HG02884 (cell line): Measurements from ENCODE around the gene C2CD5.
"Not testable (repeated sequence)": the region's sequence is repeated elsewhere in the genome, so short reads cannot be mapped to it uniquely, and the experiment has no call there.

ENCODE experiments used
- ATAC-seq: cut with Tn5 transposase; IDR thresholded peaks from one replicate; pipeline ENCODE4 v1.9.1; 2021; ENCODE audit warnings: mild to moderate bottlenecking, moderate library complexity; ENCODE audit not compliant: unreplicated experiment

C2CD5 gene

DNA sequence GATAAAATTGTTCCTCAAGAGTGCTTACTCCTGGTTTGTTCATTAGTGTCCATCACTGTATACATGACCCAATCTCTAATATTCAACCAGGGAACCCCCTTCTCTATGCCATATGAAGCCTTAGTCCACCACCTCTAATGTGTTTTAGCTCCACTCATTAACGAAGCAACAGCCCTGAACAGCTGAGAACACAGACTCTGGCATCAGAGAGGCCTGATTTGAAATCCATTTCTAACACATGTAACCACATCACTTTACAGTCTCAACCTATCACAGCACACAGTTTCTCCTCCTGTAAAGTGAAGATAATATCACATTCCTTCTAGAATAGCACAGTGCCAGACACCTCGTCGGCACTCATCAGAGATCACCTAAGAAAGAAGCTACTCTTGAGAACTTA lies 64.3 kb downstream of the C2CD5 start:
- ATAC-seq, result no peak

DNA sequence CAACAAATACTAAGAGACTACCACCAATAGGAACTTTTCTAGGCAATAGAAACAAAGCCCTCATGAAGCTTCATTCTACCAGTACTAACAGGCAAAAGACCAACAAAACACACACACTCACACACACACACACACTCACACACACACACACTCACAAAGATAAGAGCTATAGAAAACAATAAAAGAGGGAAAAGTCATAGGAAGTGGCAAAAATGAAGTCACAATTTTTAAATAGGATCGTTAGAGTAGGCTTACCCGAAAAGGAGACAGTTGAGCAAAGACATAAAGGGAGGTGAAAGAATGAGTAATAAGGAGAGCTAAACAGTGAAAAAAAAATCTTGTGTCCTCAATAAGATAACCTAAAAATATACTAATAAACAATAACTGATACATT lies 66.5 kb downstream of the C2CD5 start:
- peak; percentile 49 for ATAC-seq

DNA sequence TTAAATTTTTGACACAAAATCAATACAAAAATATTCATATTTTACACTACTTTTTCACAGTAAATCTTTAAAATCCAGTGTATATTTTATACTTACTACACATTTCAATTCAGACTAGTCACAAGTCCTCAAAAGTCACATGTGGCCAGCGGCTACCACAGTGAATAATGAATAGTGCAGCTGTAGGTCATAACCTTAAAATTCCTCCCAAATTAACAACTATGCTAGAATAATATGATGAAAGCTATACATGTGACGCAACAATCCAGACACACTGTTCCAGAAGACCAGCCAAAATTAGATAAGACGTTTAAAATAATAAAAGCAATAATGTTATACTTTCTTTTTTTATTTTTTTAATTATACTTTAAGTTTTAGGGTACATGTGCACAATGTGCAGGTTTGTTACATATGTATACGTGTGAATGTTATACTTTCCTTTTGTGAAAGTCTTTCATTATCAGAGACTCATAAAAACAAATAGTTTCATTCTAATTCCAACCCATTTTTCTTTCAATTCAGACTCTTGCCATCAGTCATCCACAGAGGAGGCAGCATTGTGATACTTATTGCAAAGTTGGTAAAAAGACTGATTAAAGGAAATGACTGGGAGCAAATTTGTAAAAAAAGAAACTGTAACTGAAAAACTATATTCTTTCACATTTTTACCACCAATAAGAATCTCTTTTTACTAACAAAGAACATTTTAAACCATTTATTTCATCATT lies 67.0 kb downstream of the C2CD5 start:
- no peak for ATAC-seq

DNA sequence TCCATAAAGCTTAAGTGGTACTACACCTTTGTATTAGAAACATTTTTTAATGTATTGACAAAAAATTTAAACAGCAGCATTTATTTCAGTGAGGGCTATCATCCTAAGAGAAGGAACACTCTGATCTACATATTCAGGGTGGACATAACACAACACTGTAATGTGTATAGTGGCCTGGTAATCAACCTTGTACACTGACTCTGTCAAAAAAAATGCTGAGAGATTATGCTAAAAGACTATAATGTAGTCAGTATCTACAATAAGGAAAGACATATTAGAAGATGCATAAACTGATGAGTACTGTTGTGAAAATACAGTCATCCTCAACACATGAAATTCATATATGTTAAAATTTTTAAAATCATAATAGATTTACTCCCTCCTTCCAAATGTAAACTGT lies 68.2 kb downstream of the C2CD5 start:
- ATAC-seq, result no peak

DNA sequence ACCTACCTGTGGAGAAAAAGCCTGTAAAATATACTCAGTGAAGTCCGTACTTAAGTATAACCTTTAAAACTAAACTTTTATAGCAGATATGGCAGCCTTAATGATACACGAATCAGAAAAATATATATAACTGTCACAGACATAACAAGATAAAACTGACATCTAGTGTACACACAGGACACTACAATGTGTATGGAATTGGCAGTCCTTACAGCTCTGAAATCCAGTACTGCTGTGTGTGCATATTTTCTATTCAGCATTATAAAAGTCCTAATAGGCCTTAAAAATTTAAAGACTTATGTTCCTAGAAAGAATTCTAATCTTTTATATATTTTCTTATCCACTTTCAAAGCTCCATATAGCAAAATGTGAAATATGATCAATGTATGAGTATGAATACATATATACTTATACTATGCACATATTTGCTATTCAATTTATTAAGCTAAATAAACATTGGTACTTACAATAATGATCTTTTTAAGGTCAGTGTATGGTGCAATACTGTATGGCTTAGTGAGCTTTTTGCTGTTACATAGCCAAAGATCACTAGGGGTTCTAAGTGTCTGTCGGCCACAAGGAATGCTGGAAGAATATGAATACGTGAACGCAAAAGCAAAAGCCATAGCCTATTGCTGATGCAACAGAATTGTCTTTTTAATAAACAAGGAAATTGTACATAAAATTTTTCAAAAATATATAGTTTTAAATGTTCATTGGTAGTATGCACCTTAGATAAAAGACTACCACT lies 69.2 kb downstream of the C2CD5 start:
- ATAC-seq, result no peak

DNA sequence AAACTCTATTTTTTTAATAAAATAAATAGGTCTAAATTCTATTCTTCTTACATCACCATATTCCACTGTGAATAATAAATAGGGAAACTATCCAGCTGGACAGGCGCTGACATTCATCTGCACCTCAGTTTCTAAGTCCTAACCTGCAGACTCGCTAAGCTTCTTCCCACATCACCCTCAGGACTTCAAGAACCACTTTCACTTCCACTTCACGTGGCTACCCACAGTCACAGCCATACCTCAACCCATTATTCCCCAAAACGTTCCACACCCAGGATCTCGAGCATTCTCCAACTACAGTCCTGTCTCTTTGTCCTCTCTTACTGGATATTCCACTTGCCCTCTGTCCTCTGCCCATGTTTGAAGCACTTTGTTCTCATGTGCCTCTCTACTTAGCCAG lies 71.1 kb downstream of the C2CD5 start:
- ATAC-seq, result peak; percentile 58

DNA sequence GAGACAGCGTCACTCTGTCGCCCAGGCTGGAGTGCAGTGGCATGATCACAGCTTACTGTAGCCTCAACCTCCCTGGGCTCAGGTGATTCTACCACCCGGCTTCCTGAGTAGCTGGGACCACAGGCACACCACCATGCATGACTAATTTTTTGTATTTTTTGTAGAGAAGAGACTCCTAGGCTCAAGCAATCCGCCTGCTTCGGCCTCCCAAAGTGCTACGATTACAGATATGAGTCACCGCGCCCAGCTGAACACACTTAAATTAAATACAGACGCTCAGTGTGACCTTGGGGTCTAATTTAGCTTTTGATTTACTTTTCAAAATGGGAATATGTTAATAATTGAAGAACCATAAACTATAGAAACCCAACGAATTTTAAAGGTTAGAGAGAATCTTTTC lies 77.2 kb downstream of the C2CD5 start:
- ATAC-seq, result no peak

DNA sequence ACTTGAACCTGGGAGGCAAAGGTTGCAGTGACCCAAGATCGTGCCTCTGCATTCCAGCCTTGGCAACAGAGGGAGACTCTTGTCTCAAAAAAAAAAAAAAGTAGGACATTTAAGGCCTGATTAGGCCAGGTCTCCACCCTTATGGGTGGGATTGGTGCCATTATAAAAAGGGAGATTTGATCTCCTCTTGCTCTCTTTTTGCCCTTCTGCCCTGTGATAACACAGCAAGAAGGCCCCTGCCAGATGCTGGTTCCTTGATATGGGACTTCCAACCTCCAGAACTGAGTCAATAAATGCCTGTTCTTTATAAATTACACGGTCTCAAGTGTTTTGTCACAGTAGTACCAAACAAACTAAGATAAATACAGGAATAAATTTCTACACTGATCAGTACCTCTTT lies 81.0 kb downstream of the C2CD5 start:
- ATAC-seq, result no peak

DNA sequence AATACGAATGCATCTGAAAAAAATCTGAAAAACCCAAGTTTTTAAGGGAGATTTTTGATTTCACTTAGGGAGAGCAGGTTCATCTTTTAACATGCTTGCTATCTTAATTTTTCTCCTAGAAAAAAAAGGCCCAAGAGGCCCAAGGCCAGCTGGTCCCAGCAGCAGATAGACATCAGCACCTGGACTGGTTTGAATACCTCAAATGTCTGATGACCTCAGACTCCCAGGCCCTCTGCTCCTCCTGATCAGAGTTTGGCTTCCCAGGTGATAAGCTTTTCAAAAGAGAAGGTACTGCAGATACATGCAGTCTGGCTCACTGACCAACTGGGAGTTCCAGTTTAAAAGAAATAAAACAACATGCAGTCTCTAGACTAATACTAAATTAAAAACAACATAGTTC lies 82.6 kb downstream of the C2CD5 start:
- ATAC-seq, result no peak

DNA sequence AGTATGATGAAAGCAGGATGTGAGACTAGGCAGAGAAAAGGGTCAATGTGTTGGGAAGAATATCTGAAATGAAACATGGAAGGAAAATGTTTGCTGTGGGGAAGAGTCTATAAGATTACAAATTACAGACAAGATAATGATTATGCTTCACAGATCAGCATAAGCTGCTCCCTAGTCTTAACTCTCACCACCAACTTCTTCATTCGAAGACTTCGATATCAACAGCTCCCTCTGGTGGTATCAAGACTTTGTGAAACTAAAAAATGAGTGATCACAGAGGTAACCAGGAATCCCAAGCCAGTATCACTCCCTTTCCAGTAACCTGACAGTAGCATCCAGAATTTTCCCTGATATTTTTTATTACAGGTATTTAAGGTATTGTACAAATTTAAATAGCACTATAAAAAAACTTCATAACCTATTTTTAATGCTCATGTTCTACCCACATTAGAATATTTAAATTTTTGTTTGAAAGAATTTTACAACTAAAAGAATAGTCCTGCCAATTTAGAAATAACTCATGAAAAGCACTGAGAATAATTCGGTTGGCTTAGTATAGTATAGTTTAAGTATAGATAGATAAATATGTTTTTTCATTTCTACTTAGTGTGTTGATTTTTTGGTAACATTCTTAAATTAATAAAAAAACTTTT lies 84.4 kb downstream of the C2CD5 start:
- peak; percentile 75 for ATAC-seq

DNA sequence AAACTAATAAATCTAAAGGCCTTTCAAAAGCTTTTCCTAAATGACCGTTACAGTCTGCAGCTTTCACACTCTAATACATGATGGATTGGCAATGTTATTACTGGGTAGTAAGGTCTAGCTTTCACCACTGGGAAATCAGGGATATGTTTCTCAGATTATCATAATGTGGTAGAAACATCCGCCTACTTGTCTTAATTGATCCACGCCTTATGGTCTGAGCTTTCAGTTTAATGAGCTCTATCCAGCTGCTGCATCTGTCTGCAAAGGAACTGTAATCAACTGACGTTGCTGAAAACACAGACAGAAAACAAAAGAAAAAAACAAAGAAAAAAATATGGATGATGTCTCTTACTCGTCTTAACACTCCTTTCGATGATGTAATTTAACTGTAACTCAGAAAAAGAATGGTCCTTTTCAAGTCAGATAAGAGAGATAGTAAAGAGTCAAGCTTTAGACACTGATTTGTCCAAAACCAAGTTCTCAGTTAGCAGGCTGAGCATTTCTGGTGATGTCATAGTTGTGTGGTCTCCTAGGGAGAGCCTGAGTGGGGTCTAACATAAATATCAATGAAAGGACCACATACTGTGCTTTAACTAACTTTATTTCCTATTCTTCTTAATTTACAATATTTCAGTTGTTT lies 85.9 kb downstream of the C2CD5 start:
- ATAC-seq, result no peak

DNA sequence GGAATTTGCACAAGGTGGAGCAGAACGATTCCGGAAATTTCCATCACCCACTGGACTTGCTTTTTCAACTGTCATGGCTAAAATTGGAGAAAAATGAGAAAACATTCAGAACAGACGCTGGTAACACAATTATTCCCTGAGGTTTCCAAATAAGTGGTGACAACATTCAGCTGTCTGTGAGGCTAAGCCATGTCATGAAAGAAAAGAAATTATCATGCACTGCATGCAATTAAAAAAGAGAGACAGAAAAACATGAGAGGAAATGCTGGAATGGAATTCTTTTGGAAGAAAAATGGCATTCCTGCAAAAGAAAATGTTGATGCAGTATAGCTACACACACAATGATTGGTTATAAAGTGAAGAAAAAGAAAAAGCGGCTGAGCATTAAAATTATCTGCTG lies 87.3 kb downstream of the C2CD5 start:
- no peak for ATAC-seq

DNA sequence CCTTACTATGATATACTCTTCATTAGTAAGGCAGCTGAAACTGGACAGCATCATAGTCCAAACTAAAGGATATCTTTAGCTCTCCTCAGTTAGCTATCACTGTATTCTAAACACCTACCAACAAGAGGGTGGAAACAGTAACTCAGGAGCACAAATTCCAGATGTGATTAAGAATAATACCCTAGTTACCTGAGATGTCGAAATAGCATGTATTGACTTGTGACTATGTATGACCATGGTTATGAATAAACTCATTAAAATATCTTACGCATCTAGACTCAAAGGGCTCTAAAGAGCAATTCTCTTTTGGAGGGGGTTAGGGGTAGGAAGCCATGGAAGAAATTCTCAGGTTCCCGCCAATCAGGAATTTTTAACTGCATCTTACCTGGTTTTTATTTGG lies 90.8 kb downstream of the C2CD5 start:
- ATAC-seq, result no peak

DNA sequence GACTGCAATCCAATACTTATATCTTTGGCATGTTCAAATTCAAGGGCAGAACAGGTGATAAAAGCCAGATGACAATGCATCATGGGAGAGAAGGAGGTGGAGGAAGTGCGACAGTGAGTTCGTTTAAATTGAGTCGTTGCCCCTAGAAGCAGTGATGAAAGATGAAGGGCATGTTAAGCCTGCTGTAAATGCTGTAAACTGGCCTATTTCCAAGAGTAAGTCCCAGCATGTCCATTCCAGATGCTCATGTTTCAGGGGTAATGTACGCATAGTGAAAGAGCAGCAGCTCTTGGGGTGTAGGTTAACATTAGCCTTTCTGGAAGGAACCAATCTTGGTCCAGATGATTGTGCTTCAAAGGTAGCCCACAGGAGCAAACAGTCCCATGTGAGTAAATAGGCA lies 97.1 kb downstream of the C2CD5 start:
- no peak for ATAC-seq

DNA sequence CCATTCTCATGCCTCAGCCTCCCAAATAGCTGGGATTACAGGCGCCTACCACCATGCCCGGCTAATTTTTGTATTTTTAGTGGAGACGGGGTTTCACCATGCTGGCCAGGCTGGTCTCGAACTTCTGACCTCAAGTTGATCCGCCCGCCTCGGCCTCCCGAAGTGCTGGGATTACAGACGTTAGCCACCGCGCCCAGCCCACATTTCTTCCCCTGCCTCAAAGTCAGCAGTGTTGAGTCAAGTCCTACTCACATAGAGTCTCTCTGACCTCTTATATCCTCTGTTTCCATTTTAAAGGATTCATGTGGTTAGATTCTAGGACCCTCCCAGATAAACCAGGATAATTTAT lies 100.1 kb downstream of the C2CD5 start:
- ATAC-seq, result not testable (repeated sequence)

DNA sequence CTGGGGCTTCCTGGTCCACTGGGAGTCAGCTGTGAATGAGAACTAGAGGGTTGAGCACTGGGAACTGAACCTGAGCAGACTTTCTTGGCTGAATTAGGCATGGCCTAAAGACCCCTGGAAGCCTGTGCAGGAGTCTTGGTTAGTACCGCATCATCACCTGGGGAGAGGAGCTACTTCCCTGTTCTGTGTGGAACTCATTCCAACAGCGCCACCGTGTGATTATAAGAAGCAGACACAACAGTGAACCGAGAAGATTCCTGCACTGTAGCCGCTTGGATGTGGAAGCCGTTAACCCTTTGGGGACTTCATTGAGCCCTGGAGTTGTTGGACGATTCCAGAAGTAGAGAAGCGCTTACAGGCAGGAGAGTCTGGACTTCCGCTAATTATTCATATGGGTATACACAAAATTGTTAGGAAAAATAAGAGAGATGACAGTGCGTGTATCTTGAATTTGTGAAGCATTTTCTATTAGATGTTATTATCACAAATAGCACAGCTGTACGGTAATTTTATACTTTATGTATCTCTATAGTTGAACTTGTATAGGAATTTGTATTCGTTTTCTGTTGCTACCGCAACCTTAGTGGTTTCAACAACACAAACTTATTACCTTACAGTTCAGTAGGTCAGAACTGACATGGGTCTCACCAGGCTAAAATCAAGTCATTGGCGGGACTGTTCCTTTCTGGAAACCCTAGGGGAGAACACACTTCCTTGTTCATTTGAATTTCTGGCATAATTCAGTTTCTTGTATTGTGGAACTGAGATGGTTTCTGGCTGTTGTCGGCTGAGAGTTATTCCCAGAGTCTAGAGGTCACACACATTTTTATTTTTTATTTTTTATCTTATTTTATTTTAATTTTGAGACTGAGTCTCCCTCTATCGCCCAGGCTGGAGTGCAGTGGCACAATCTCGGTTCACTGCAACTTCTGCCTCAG lies 100.7 kb downstream of the C2CD5 start:
- ATAC-seq, result peak; percentile 100

DNA sequence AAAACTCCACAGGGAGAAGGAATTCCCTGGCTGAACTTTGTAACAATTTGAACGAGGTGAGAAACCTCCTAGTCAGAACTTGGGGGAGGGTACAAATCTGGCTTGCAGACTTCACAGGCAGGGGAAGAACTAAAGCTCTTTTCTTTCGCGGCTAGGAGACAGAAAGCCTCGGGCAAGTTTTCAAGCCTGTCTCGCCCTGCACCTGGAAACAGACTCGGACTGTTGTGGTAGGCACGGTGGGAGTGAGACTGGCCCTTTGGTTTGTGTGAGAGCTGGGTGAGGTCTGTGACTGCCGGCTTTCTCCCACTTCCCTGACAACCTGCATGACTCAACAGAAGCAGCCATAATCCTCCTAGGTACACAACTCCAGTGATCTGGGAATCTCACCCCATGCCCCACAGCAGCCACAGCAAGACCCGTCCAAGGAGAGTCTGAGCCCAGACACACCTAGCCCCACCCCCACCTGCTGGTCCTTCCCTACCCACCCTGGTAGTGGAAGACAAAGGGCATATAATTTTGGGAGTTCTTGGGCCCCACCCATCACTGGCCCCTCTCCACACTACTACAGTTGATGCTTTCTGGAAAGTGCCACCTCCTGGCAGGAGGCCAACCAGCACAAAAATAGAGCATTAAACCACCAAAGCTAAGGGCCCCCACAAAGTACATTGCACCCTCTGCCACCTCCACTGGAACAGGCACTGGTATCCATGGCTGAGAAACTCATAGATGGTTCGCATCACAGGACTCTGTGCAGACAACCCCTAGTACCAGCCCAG lies 107.1 kb downstream of the C2CD5 start:
- no peak for ATAC-seq

DNA sequence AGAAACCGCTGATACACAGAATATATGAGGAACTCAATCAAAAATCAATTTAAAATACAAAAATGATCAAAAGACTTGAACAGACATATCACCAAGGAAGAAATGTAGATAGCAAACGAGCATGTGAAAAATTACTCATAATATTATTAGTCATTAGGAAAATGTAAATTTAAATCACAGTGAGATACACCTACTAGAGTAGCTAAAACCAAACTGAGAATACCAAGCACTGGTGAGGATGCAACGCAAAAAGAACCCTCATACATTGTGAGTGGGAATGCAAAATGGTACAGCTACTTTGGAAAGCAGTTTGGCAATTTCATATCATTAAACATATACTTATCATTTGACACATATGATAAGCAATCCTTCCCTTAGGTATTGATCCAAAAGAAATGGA lies 108.8 kb downstream of the C2CD5 start:
- no peak for ATAC-seq

DNA sequence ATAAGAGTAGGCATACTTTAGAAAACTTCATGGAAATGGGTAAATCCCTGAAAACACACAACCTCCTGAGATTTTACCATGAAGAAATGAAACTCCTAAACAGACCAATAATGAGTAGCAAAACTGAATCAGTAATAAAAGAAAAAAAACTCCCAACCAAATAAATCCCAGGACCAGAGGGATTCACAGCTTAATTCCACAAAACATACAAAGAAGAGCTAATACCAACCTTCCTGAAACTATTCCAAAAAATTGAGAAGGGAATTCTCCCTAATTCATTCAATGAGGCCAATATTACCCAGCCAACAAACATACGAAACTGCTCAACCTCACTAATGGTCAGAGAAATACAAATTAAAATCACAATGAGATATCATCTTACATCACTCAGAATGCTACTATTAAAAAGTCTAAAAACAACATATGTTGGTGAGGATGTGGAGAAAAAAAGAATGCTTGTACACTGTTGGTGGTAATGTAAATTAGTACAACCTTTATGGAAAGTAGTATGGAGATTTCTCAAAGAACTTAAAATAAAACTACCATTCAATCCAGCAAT lies 112.6 kb downstream of the C2CD5 start:
- ATAC-seq, result no peak

DNA sequence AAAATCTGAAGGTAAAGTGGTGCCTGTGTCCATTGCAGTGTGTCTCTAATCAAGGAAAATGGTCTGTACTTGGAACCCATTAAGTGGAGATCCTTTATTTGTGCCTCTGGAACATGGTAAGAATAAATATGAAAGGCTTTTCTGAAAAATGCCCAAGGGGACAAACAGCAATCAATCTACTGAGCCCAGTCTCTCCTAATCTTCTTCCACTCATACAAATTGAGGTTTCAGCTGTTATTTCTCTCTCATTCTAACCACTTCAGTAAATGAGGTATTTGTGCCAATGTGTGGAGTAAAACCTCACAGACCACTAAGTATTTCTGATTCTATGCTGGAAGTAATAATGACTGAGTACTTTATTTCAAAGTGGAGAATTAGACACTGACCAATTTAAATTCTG lies 127.5 kb downstream of the C2CD5 start:
- no peak for ATAC-seq
